ENCODE data around the gene SLC6A15. TPM values are rescaled to one million over a fixed set of nuclear protein-coding genes. Genes with fewer than 3 reads are reported as not detected.

SLC6A15 gene
- total and polyA plus RNA-seq, 9 of the 15 experiments (the other 6 are each of a cell fraction or from before 2014, with no cell fraction given) = not detected

DNA sequence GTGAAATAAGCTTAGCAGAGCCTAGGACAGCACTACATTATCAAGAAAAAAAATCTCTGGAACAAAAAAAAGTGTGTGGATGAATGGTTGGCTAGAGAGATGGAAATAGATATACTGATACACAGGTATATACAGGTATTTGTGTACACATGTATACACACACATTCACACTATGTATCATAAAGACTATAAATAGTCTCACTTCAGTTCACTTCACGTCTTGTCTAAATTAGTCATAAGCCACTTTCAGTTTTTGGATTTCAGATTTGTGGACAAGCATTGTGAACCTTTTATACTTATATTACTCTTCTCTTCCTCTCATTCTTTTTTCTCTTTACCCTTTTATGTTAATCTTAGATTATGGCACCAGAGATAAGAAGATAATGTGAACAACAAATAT, 41.8 kb upstream of the SLC6A15 start (continued):
- no peak for TF ChIP-seq RFX7 (CRISPR knock-in tag; IDR thresholded peaks at IDR 0.05)
- no peak for TF ChIP-seq CEBPB (tag; IDR thresholded peaks at IDR 0.05)
- no peak for TF ChIP-seq NFATC3 (IDR thresholded peaks at IDR 0.05)
- TF ChIP-seq PHF21A (IDR thresholded peaks at IDR 0.05; ENCODE audit: borderline replicate concordance, low read depth) = no peak
- TF ChIP-seq HSF4 (CRISPR knock-in tag; IDR thresholded peaks at IDR 0.05; ENCODE audit: borderline replicate concordance) = no peak
- TF ChIP-seq RBM22 (IDR thresholded peaks at IDR 0.05; ENCODE audit: low read depth, low read length, poor library complexity, severe bottlenecking) = no peak
- no peak for TF ChIP-seq DPF2 (IDR thresholded peaks at IDR 0.05)
- TF ChIP-seq RAD51 (IDR thresholded peaks at IDR 0.05; ENCODE audit: borderline replicate concordance, low read depth) = no peak
- no peak for TF ChIP-seq STAT5B (CRISPR knock-in tag; IDR thresholded peaks at IDR 0.05)

DNA sequence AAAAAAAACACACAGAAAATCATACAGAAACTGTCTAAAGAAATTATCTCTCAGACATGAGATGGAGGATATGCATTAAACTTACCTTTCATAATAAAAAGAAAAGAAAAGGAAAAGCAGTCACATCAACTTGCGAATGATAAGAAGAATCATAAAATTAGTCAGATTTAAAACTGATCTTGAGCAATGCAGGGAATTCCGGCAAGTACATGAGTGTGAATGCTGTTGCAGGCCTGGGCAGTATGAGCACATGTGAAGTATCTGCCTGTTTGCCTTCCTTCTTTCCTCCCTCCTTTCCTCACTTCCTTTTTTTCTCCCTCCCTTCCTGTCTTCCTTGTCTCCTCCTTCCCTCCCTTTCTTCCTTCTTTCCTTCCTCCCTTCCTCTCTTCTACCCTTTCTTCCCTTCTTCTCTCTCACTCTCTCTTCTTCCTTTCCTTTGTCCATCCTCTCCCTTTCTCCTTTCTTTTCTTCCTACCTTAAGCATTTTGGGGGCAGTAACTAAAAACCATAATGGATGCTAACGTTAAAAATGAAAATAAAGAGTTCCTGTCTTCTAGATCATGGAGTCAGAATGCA, 38.5 kb upstream of the SLC6A15 start:
- DNase-seq (ENCODE audit: extremely low read depth in 1 of 4, low spot score in 3 of 4) = no peak
- Histone ChIP-seq H3K9me1 (ENCODE audit: control insufficient read depth, insufficient read depth, low read length) (no peaks in the 10 kb centered on the region), H3K36me3 (ENCODE audit: control insufficient read depth, insufficient read depth, low read length) (no peaks in the 10 kb centered on the region), H3K4me1 (replicated peaks in 1 of 2; ENCODE audit: control insufficient read depth in 2 of 2, insufficient read depth in 2 of 2, low read length in 2 of 2) (no peaks in the 10 kb centered on the region), H3K9ac (ENCODE audit: insufficient read depth in 1 of 2, low read depth in 2 of 2, low read length in 2 of 2) (no peak overlapping the region), H4K20me1 (replicated peaks; ENCODE audit: control insufficient read depth, insufficient read depth, low read length) (no peaks in the 10 kb centered on the region), H3K79me2 (ENCODE audit: control insufficient read depth, insufficient read depth, low read length) (no peaks in the 10 kb centered on the region), H2AFZ (ENCODE audit: low read depth, low read length) (no peak overlapping the region), H3K4me2 (ENCODE audit: insufficient read depth, low read length) (no peak overlapping the region), H3K27ac (ENCODE audit: extremely low read depth, low read depth, low read length) (no peak overlapping the region), H3K4me3 (no peak overlapping the region), H3K9me3 (replicated peaks; ENCODE audit: control insufficient read depth, insufficient read depth, low read depth, low read length) (no peaks in the 10 kb centered on the region), H3K27me3 (ENCODE audit: control insufficient read depth in 2 of 2, insufficient read depth in 2 of 2, low read length in 2 of 2) (no peaks in the 10 kb centered on the region)
- ChIA-PET POLR2A (no interaction called here), CTCF (ENCODE audit: low intra/inter-chr PET ratio) (no interaction called here)
- in situ Hi-C loops (cut with MboI) (no loop called here), intact Hi-C loops (cut with micrococcal nuclease) (no loop called here)
- 7% methylated on average over 3 of the region's 3 CpGs for WGBS (ENCODE audit: insufficient coverage, low coverage, missing lambda C conversion rate)
- ATAC-seq = no peak
- FAIRE-seq = no peak
- no TSS peak for BruUV-seq (replicated peaks)
- TF ChIP-seq SMARCC2 (IDR thresholded peaks at IDR 0.05; ENCODE audit: low read depth) = no peak
- TF ChIP-seq, protein P1, sequence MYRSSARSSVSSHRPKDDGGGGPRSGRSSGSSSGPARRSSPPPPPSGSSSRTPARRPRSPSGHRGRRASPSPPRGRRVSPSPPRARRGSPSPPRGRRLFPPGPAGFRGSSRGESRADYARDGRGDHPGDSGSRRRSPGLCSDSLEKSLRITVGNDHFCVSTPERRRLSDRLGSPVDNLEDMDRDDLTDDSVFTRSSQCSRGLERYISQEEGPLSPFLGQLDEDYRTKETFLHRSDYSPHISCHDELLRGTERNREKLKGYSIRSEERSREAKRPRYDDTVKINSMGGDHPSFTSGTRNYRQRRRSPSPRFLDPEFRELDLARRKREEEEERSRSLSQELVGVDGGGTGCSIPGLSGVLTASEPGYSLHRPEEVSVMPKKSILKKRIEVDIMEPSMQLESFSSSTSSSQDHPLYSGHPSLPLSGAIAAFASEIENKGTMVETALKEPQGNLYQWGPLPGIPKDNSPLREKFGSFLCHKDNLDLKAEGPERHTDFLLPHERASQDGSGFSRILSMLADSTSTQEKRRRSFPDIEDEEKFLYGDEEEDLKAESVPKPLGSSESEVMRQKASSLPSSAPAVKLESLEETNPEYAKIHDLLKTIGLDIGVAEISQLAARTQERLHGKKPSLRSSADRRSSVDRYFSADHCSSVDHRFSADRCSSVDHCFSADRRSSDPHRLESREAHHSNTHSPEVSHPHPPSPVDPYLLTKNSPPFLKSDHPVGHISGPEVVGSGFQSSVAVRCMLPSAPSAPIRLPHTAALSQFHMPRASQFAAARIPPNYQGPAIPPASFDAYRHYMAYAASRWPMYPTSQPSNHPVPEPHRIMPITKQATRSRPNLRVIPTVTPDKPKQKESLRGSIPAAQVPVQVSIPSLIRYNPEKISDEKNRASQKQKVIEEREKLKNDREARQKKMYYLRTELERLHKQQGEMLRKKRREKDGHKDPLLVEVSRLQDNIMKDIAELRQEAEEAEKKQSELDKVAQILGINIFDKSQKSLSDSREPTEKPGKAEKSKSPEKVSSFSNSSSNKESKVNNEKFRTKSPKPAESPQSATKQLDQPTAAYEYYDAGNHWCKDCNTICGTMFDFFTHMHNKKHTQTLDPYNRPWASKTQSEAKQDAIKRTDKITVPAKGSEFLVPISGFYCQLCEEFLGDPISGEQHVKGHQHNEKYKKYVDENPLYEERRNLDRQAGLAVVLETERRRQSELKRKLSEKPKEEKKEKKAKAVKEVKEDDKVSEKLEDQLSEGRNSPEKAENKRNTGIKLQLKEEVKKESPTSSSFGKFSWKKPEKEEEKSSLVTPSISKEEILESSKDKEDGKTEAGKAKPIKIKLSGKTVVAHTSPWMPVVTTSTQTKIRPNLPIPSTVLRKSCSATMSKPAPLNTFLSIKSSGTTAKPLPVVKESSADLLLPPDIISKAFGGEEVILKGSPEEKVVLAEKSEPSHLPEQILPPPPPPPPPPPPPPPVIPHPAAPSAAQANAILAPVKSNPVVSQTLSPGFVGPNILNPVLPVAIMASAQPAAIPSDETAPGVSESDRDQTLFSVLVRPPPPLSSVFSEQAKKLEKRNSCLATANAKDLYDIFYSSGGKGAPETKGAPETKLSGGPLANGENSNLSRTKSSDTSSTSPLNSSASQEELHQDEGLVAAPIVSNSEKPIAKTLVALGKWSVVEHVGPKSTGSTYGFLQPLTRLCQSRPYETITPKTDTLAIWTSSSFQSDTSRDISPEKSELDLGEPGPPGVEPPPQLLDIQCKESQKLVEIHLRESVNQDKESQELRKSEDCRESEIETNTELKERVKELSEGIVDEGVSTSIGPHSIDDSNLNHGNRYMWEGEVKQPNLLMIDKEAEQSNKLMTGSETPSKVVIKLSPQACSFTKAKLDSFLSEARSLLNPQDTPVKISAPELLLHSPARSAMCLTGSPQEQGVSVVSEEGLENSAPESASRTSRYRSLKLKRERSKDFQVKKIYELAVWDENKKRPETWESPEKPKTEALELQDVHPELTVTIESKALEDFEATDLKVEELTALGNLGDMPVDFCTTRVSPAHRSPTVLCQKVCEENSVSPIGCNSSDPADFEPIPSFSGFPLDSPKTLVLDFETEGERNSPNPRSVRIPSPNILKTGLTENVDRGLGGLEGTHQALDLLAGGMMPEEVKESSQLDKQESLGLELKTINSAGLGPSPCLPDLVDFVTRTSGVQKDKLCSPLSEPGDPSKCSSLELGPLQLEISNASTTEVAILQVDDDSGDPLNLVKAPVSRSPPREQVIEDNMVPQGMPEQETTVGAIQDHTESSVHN (IDR thresholded peaks at IDR 0.05; ENCODE audit: borderline replicate concordance in 1 of 2, low read depth in 1 of 2) = no peak
- no peak for TF ChIP-seq ZNF644 (tag; IDR thresholded peaks at IDR 0.05; ENCODE audit: low read depth)
- no peak for TF ChIP-seq ZNF121 (CRISPR knock-in tag; conservative IDR thresholded peaks at IDR 0.05)
- TF ChIP-seq MAFK (IDR thresholded peaks at IDR 0.05; ENCODE audit: low read length) = no peak
- TF ChIP-seq FOXP1 (CRISPR knock-in tag; IDR thresholded peaks at IDR 0.05) = no peak

All from K562 (cell line).